ENCODE measurements around the gene NARS2.

Gene NARS2

DNA sequence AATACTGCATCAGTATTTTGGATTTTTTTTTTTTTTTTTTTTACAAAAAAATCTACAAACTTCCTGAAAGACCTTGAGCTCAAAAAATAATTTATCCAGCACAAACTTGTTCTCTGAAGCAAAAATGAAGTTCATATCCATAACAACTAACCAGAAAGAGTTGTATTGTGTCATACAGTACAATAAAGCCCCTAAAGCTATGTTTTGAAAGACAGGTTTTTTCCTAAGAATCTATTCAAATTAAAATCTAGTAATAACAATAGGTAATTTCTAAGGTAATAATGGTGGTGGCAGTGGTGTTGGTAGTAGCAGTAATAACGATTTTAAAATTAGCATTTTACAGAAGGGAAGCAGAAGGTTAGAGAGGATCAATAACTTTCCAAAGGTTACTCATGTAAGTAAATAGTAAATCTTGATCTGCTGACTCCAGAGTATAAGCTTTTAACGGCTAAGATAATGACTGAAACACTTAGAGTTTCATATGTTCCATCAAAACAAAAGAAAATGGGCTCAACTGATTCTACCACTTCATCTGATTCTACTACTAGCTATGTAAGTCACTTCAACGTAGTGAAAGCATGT is 103.7 kb downstream of the NARS2 start:
- Histone ChIP-seq H3K27ac (ENCODE audit: low read depth, low read length) (no peak overlapping the region), H4K20me1 (ENCODE audit: control insufficient read depth, insufficient read depth, low read depth, low read length) (no peaks in the 10 kb centered on the region), H3K9me3 (ENCODE audit: control insufficient read depth, insufficient read depth, low read length) (no peaks in the 10 kb centered on the region), H3K4me3 (ENCODE audit: low read length) (no peak overlapping the region), H3K4me1 (ENCODE audit: control insufficient read depth, low read length) (peaks cover 5% of the 10 kb centered on the region), H3K79me2 (ENCODE audit: control insufficient read depth, low read length) (no peaks in the 10 kb centered on the region), H3F3A (ENCODE audit: control insufficient read depth, insufficient read depth) (no peaks in the 10 kb centered on the region; the same call in 1 of the 2 replicates), H3K36me3 (ENCODE audit: control insufficient read depth, low read length) (0 out of 2 replicates have a peak, but pooled peaks cover 6% of the 10 kb centered on the region), H3K9me2 (replicated peaks; ENCODE audit: control insufficient read depth, low read length) (no peaks in the 10 kb centered on the region), H3K27me3 (ENCODE audit: control insufficient read depth, low read length) (no peaks in the 10 kb centered on the region), H3K4me2 (ENCODE audit: low read length) (no peak overlapping the region)
- TF ChIP-seq, protein P1, sequence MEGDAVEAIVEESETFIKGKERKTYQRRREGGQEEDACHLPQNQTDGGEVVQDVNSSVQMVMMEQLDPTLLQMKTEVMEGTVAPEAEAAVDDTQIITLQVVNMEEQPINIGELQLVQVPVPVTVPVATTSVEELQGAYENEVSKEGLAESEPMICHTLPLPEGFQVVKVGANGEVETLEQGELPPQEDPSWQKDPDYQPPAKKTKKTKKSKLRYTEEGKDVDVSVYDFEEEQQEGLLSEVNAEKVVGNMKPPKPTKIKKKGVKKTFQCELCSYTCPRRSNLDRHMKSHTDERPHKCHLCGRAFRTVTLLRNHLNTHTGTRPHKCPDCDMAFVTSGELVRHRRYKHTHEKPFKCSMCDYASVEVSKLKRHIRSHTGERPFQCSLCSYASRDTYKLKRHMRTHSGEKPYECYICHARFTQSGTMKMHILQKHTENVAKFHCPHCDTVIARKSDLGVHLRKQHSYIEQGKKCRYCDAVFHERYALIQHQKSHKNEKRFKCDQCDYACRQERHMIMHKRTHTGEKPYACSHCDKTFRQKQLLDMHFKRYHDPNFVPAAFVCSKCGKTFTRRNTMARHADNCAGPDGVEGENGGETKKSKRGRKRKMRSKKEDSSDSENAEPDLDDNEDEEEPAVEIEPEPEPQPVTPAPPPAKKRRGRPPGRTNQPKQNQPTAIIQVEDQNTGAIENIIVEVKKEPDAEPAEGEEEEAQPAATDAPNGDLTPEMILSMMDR (IDR thresholded peaks at IDR 0.05; ENCODE audit: low read depth, low read length, poor library complexity, severe bottlenecking) = no peak
- TF ChIP-seq EZH2phosphoT487 (IDR thresholded peaks at IDR 0.05; ENCODE audit: borderline replicate concordance, low read length) = no peak

DNA sequence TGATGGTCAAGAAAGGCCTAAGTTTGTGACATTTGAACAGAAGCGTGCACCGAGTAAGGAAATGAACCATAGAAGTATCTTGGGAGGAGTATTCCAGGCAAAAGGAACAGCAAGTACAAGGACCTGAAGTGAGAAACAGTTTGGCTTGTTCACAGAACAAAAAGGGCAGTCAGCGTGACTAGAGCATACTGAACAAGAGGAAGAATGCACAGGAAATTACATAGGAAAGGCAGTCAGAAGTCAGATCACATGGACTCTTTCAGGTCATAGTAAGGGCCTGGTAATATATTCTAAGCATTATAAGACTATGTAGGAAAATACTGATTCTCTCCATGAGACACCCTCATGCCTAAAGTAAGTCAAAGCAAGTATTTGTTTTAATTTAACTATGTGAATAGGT is 104.8 kb downstream of the NARS2 start:
- Histone ChIP-seq H3K9me2 (replicated peaks; ENCODE audit: control insufficient read depth, low read length) (no peaks in the 10 kb centered on the region), H3K4me1 (ENCODE audit: control insufficient read depth, low read length) (peaks cover 16% of the 10 kb centered on the region), H3K4me2 (ENCODE audit: low read length) (no peak overlapping the region), H3K9me3 (ENCODE audit: control insufficient read depth, insufficient read depth, low read length) (no peaks in the 10 kb centered on the region), H3K79me2 (ENCODE audit: control insufficient read depth, low read length) (no peaks in the 10 kb centered on the region), H3K36me3 (ENCODE audit: control insufficient read depth, low read length) (peaks cover 10% of the 10 kb centered on the region), H3K4me3 (ENCODE audit: low read length) (no peak overlapping the region), H4K20me1 (ENCODE audit: control insufficient read depth, insufficient read depth, low read depth, low read length) (no peaks in the 10 kb centered on the region), H3F3A (ENCODE audit: control insufficient read depth, insufficient read depth) (no peaks in the 10 kb centered on the region; the same call in 1 of the 2 replicates), H3K27me3 (ENCODE audit: control insufficient read depth, low read length) (no peaks in the 10 kb centered on the region), H3K27ac (ENCODE audit: low read depth, low read length) (no peak overlapping the region)
- no peak for TF ChIP-seq EZH2phosphoT487 (IDR thresholded peaks at IDR 0.05; ENCODE audit: borderline replicate concordance, low read length)
- TF ChIP-seq, protein P1 (IDR thresholded peaks at IDR 0.05; ENCODE audit: low read depth, low read length, poor library complexity, severe bottlenecking) = no peak

DNA sequence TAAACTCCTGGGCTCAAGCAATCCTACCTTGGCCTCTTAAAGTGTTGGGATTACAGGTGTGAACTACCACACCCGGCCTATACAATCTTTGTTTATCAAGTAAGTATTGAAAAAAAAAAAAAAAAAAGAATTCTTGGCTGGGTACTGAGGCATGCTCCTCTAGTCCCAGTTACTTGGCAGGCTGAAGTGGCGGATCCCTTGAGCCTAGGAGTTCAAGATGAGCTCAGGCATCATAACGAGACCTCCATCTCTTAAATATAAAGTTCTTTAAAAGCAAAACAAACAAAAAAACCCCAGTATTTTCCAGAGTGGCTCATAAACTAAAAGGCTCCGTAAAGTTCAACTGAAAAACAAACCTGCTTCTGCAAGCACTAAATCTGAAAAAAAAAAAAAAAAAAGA is 106.7 kb downstream of the NARS2 start:
- H4K20me1 ChIP-seq (ENCODE audit: control insufficient read depth, insufficient read depth, low read depth, low read length) = no peaks in the 10 kb centered on the region
- H3K27me3 ChIP-seq (ENCODE audit: control insufficient read depth, low read length) = no peaks in the 10 kb centered on the region
- H3K4me1 ChIP-seq (ENCODE audit: control insufficient read depth, low read length) = peaks cover 17% of the 10 kb centered on the region
- H3K36me3 ChIP-seq (ENCODE audit: control insufficient read depth, low read length) = peaks cover 24% of the 10 kb centered on the region
- H3K27ac ChIP-seq (ENCODE audit: low read depth, low read length) = no peak overlapping the region
- no peaks in the 10 kb centered on the region for H3K9me3 ChIP-seq (ENCODE audit: control insufficient read depth, insufficient read depth, low read length)
- H3K9me2 ChIP-seq (replicated peaks; ENCODE audit: control insufficient read depth, low read length) = no peaks in the 10 kb centered on the region
- no peak overlapping the region for H3K4me3 ChIP-seq (ENCODE audit: low read length)
- H3K4me2 ChIP-seq (ENCODE audit: low read length) = no peak overlapping the region
- no peaks in the 10 kb centered on the region for H3K79me2 ChIP-seq (ENCODE audit: control insufficient read depth, low read length)
- TF ChIP-seq EZH2phosphoT487 (IDR thresholded peaks at IDR 0.05; ENCODE audit: borderline replicate concordance, low read length) = no peak
- TF ChIP-seq, protein P1 (IDR thresholded peaks at IDR 0.05; ENCODE audit: low read depth, low read length, poor library complexity, severe bottlenecking) = no peak
- no peaks in the 10 kb centered on the region; the same call in 1 of the 2 replicates for H3F3A ChIP-seq (ENCODE audit: control insufficient read depth, insufficient read depth)
